ENCODE data around the gene LEFTY2. TPM values are rescaled to one million over a fixed set of nuclear protein-coding genes. Genes with fewer than 3 reads are reported as not detected.

The LEFTY2 gene
- total RNA-seq, 1 donor from 2014 or later: 2.7 TPM

- intact Hi-C loops (cut with DNase I): no loop called here
- Histone ChIP-seq H3K27me3 (no peaks in the 10 kb centered on the region), H3K4me3 (no peak overlapping the region), H3K4me1 (no peaks in the 10 kb centered on the region), H3K9me3 (no peaks in the 10 kb centered on the region), H3K36me3 (no peaks in the 10 kb centered on the region), H3K27ac (no peak overlapping the region)
- TF ChIP-seq POLR2A (IDR thresholded peaks at IDR 0.05) (no peak), CTCF (IDR thresholded peaks at IDR 0.05) (no peak), POLR2AphosphoS5 (IDR thresholded peaks at IDR 0.05; ENCODE audit: insufficient read depth in 1 of 2, low read depth in 1 of 2) (no peak)
- DNase-seq (ENCODE audit: extremely low spot score in 2 of 2): no peak
Measured at GRCh38 chr1:225892307-225892706, 48.7 kb downstream of the LEFTY2 start.

- intact Hi-C loops (cut with DNase I): no loop called here
- Histone ChIP-seq H3K4me3 (no peak overlapping the region), H3K9me3 (no peaks in the 10 kb centered on the region), H3K27me3 (no peaks in the 10 kb centered on the region), H3K36me3 (no peaks in the 10 kb centered on the region), H3K27ac (no peak overlapping the region), H3K4me1 (no peaks in the 10 kb centered on the region)
- TF ChIP-seq POLR2A (IDR thresholded peaks at IDR 0.05): no peak
- TF ChIP-seq CTCF (IDR thresholded peaks at IDR 0.05): no peak
- no peak for TF ChIP-seq POLR2AphosphoS5 (IDR thresholded peaks at IDR 0.05; ENCODE audit: insufficient read depth in 1 of 2, low read depth in 1 of 2)
- DNase-seq (ENCODE audit: extremely low spot score in 2 of 2): no peak
Measured at GRCh38 chr1:225891229-225891972, 49.6 kb downstream of the LEFTY2 start.

- TF ChIP-seq CTCF (IDR thresholded peaks at IDR 0.05) (no peak), POLR2A (IDR thresholded peaks at IDR 0.05) (no peak), POLR2AphosphoS5 (IDR thresholded peaks at IDR 0.05; ENCODE audit: insufficient read depth in 1 of 2, low read depth in 1 of 2) (no peak)
- DNase-seq (ENCODE audit: extremely low spot score in 2 of 2): no peak
- intact Hi-C loops (cut with DNase I): no loop called here
- Histone ChIP-seq H3K27me3 (no peaks in the 10 kb centered on the region), H3K36me3 (no peaks in the 10 kb centered on the region), H3K4me1 (no peaks in the 10 kb centered on the region), H3K4me3 (no peak overlapping the region), H3K27ac (no peak overlapping the region), H3K9me3 (no peaks in the 10 kb centered on the region)
Measured at GRCh38 chr1:225890346-225891228, 50.4 kb downstream of the LEFTY2 start.

GRCh38 chr1:225889743-225890142 is 51.3 kb downstream of the LEFTY2 start:
- intact Hi-C loops (cut with DNase I): loop anchor here (10.0 kb wide), 1 partner anchor 115 kb away; the partner anchor contains the start of gene SRP9
- Histone ChIP-seq H3K36me3 (no peaks in the 10 kb centered on the region), H3K4me3 (no peak overlapping the region), H3K4me1 (no peaks in the 10 kb centered on the region), H3K27ac (no peak overlapping the region), H3K27me3 (no peaks in the 10 kb centered on the region), H3K9me3 (no peaks in the 10 kb centered on the region)
- TF ChIP-seq POLR2A (IDR thresholded peaks at IDR 0.05) (no peak), POLR2AphosphoS5 (IDR thresholded peaks at IDR 0.05; ENCODE audit: insufficient read depth in 1 of 2, low read depth in 1 of 2) (no peak), CTCF (IDR thresholded peaks at IDR 0.05) (no peak)
- DNase-seq (ENCODE audit: extremely low spot score in 2 of 2): no peak
